ENCODE measurements around the gene EFCAB12. TPM values are rescaled to one million over a fixed set of nuclear protein-coding genes. Genes with fewer than 3 reads are reported as not detected.
"Not testable (repeated sequence)": the region's sequence is repeated elsewhere in the genome, so short reads cannot be mapped to it uniquely, and the experiment has no call there.

EFCAB12 gene
- total and polyA plus RNA-seq, 9 donors = 0.04 to 0.41 (median 0.10) TPM

DNA sequence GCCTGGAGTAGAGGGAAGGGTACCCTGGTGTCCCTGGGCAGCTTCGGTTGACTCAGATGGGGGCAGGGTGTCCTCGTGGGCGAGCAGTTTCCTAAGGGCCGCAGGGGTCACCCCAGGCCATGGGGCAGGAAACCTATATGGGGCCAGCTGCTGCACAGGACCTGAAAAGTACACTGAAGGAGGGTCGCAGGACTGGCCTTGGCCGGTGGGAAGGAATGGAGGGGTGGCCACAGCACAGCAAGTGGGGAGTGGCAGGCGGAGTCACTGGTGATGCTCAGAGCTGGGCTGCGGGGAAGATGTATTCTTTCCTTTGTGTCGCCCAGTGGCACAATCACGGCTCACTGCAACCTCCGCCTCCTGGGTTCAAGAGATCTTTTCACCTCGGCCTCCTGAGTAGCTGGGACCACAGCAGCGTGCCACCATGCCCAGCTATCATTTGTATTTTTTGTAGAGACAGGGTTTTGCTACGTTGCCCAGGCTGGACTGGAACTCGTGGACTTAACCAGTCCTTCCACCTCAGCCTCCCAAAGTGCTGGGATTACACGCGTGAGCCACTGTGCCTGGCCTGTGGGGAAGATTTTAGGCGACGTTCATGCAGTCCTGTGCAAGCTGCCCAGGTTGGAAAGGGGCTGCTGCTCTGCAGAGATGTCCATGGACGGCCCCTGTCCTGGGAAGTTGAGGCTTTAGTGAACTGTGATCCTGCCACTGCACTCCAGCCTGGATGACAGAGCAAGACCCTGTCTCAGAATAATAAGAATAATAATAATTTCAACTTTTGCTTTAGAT lies 57.2 kb downstream of the EFCAB12 start:
- Histone ChIP-seq H3K27ac (ENCODE audit: low read length) (no peak overlapping the region), H3K27me3 (ENCODE audit: control insufficient read depth, insufficient read depth, low read length) (no peaks in the 10 kb centered on the region), H3K9me3 (replicated peaks; ENCODE audit: control insufficient read depth, low read depth, low read length) (no peaks in the 10 kb centered on the region), H3K36me3 (ENCODE audit: control insufficient read depth, insufficient read depth, low read length) (no peaks in the 10 kb centered on the region), H3K4me1 (ENCODE audit: control insufficient read depth, insufficient read depth, low read length) (peaks cover 14% of the 10 kb centered on the region), H3K4me3 (ENCODE audit: low read length) (no peak overlapping the region)
- WGBS (ENCODE audit: insufficient coverage) = 60% methylated on average over 17 of the region's 20 CpGs
- DNase-seq = no peak

DNA sequence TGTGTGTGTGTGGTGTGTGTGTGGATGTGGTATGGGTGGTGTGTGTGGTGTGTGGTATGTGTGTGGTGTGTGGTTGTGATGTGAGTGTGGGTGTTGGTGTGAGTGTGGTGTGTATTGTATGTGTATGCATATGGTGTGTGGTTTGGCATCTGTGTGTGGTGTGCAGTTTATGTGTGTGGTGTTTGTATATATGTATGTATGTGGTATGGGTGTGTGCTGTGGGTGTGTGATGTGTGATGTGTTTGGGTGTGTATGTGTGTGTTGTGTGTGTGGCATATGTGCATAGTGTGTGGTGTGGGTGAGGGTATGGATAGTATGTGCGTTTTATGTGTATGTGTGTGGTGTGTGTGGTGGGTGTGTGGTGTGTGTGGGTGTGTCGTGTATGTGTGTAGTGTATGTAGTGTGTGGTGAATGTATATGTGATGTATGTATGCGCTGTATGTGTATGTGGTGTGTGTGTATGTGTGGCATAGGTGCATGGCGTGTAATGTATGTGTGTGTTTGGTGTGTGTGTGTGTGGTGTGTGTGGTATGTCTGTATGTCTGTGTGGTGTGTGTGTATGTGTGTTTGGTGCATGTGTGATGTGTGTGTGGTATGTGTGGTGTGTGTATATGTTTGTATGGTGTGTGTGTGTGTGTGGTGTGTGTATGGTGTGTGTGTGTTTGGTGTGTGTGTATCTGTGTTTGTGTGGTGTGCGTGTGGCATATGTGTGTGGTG lies 58.0 kb downstream of the EFCAB12 start:
- no peak for DNase-seq
- no peak overlapping the region for H3K4me3 ChIP-seq (ENCODE audit: low read length)
- no peaks in the 10 kb centered on the region for H3K9me3 ChIP-seq (replicated peaks; ENCODE audit: control insufficient read depth, low read depth, low read length)
- H3K27me3 ChIP-seq (ENCODE audit: control insufficient read depth, insufficient read depth, low read length) = no peaks in the 10 kb centered on the region
- WGBS (ENCODE audit: insufficient coverage) = 93% methylated on average over 4 of the region's 5 CpGs
- H3K36me3 ChIP-seq (ENCODE audit: control insufficient read depth, insufficient read depth, low read length) = no peaks in the 10 kb centered on the region
- H3K27ac ChIP-seq (ENCODE audit: low read length) = no peak overlapping the region
- H3K4me1 ChIP-seq (ENCODE audit: control insufficient read depth, insufficient read depth, low read length) = peaks cover 22% of the 10 kb centered on the region

DNA sequence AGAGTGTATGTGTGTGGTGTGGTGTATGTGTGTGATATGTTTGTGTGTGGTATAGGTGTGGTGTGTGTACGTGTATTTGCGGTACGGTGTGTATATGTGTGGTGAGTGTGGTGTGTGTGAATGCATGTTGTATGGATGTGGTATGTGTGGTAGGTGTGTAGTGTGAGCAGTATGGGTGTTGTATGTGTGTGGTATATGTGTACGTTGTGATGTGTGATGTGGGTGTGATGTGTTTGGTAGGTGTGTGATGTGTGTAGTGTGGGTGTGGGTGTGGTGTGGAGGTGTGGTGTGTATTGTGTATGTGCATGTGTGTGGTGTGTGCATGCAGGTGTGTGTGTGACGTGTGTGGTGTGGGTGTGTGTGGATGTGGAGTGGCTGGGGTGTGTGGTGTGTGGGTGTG lies 58.7 kb downstream of the EFCAB12 start:
- no peak overlapping the region for H3K27ac ChIP-seq (ENCODE audit: low read length)
- no peaks in the 10 kb centered on the region for H3K9me3 ChIP-seq (replicated peaks; ENCODE audit: control insufficient read depth, low read depth, low read length)
- H3K36me3 ChIP-seq (ENCODE audit: control insufficient read depth, insufficient read depth, low read length) = no peaks in the 10 kb centered on the region
- H3K4me3 ChIP-seq (ENCODE audit: low read length) = no peak overlapping the region
- H3K27me3 ChIP-seq (ENCODE audit: control insufficient read depth, insufficient read depth, low read length) = no peaks in the 10 kb centered on the region
- DNase-seq = no peak
- H3K4me1 ChIP-seq (ENCODE audit: control insufficient read depth, insufficient read depth, low read length) = peaks cover 22% of the 10 kb centered on the region
- 93% methylated on average over 5 of the region's 5 CpGs for WGBS (ENCODE audit: insufficient coverage)

DNA sequence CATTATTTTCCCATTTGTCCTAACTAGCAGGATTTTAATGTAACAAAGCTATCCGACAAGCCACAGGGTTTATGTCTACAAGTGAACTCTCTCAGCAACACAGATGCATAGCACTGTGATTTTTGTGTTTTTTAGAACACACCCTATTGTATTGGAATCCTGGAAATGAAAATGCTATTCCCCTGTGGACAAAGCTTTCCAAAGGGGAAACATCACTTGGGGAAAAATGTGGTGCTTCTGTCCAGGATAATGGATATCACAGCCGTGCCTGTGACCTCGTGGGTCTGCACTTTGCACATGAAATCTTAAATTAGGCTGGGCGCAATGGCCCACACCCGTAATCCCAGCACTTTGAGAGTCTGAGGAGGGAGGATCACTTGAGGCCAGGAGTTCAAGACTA lies 60.6 kb downstream of the EFCAB12 start:
- Histone ChIP-seq H3K4me3 (ENCODE audit: low read length) (no peak overlapping the region), H3K27ac (ENCODE audit: low read length) (peak overlapping the region; percentile 21), H3K9me3 (replicated peaks; ENCODE audit: control insufficient read depth, low read depth, low read length) (no peaks in the 10 kb centered on the region), H3K27me3 (ENCODE audit: control insufficient read depth, insufficient read depth, low read length) (no peaks in the 10 kb centered on the region), H3K36me3 (ENCODE audit: control insufficient read depth, insufficient read depth, low read length) (no peaks in the 10 kb centered on the region), H3K4me1 (ENCODE audit: control insufficient read depth, insufficient read depth, low read length) (peaks cover 22% of the 10 kb centered on the region)
- DNase-seq = peak; percentile 57
- 37% methylated on average over 4 of the region's 5 CpGs for WGBS (ENCODE audit: insufficient coverage)

DNA sequence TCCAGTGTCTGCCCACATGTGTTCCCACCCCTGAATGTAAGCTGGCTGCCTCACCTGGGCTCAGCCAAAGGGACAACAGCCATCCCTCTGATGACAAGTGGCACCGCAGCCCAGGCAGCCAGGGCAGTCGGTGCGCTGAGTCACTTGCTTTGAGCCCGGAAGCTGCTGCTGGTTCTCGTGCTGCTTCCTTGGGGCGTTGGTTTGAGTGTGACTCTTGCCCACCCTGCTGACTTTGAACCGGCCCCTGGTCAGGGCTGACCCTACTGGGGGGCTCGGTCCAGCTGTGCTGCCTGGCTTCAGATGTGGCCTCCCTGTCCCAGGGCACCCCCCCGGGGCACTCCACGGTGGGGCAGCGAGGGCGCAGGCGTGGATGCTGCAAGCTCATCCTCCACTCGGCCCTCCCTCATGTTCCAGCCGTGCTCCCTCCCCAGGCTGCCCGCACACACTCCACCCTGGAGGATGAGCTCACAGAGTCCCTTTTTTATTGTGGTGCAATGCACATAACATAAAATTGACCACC lies 62.1 kb downstream of the EFCAB12 start:
- Histone ChIP-seq H3K36me3 (ENCODE audit: control insufficient read depth, insufficient read depth, low read length) (no peaks in the 10 kb centered on the region), H3K4me3 (ENCODE audit: low read length) (no peak overlapping the region), H3K4me1 (ENCODE audit: control insufficient read depth, insufficient read depth, low read length) (peaks cover 22% of the 10 kb centered on the region), H3K27me3 (ENCODE audit: control insufficient read depth, insufficient read depth, low read length) (no peaks in the 10 kb centered on the region), H3K9me3 (replicated peaks; ENCODE audit: control insufficient read depth, low read depth, low read length) (no peaks in the 10 kb centered on the region), H3K27ac (ENCODE audit: low read length) (peak overlapping the region; percentile 62)
- DNase-seq = no peak
- 69% methylated on average over 15 of the region's 16 CpGs for WGBS (ENCODE audit: insufficient coverage)

DNA sequence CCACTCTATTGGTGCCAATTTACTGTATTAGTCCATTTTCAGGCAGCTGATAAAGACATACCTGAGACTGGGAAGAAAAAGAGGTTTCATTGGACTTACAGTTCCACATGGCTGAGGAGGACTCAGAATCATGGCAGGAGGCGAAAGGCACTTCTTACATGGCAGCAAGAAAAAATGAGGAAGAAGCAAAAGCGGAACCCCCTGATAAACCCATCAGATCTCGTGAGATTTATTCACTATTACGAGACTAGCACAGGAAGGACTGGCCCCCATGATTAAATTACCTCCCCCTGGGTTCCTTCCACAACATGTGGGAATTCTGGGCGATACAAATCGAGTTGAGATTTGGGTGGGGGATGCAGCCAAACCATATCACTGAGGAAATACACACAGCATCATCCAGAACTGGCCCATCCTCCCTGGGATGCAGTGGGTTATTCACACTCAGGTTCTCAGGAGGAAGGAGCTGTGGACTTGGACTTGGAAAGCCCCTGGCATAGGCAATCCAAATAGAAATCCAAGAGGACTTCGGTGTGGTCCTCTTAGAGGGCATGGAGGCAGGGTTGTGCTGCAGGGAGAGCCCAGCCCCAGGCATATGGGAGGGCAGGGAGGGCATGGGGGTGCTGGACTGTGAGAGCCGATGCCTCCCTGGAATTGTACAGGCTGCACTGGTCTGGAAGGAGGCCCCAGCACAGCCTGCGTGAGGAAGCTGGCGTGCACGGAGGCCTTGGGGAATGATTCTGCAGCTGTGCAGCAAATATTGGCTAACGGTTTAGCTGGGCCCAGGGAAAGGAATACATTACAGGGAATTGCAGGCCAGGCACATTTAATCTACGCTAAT lies 62.9 kb downstream of the EFCAB12 start:
- Histone ChIP-seq H3K9me3 (replicated peaks; ENCODE audit: control insufficient read depth, low read depth, low read length) (no peaks in the 10 kb centered on the region), H3K4me1 (ENCODE audit: control insufficient read depth, insufficient read depth, low read length) (peaks cover 22% of the 10 kb centered on the region), H3K36me3 (ENCODE audit: control insufficient read depth, insufficient read depth, low read length) (no peaks in the 10 kb centered on the region), H3K27ac (ENCODE audit: low read length) (peak overlapping the region; percentile 62), H3K4me3 (ENCODE audit: low read length) (no peak overlapping the region), H3K27me3 (ENCODE audit: control insufficient read depth, insufficient read depth, low read length) (no peaks in the 10 kb centered on the region)
- peak; percentile 94 for DNase-seq
- WGBS (ENCODE audit: insufficient coverage) = 13% methylated on average over 6 of the region's 13 CpGs

DNA sequence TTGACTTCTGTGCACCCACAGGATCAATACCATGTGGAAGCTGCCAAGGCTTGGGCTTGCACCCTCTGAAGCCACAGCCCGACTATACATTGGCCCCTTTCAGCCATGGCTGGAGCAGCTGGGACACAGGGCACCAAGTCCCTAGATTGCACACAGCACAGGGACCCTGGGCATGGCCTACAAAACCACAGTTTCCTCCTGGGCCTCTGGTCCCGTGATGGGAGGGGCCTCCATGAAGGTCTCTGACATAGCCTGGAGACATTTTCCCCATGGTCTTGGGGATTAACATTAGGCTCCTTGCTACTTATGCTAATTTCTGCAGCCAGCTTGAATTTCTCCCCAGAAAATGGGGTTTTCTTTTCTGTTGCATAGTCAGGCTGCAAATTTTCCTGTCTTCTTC lies 63.6 kb downstream of the EFCAB12 start:
- H3K27me3 ChIP-seq (ENCODE audit: control insufficient read depth, insufficient read depth, low read length); H3K9me3 ChIP-seq (replicated peaks; ENCODE audit: control insufficient read depth, low read depth, low read length); H3K4me3 ChIP-seq (ENCODE audit: low read length); H3K27ac ChIP-seq (ENCODE audit: low read length); DNase-seq; H3K36me3 ChIP-seq (ENCODE audit: control insufficient read depth, insufficient read depth, low read length): not testable (repeated sequence)
- peaks cover 22% of the 10 kb centered on the region for H3K4me1 ChIP-seq (ENCODE audit: control insufficient read depth, insufficient read depth, low read length)
- WGBS (ENCODE audit: insufficient coverage) = 60% methylated on average over 2 of the region's 2 CpGs

DNA sequence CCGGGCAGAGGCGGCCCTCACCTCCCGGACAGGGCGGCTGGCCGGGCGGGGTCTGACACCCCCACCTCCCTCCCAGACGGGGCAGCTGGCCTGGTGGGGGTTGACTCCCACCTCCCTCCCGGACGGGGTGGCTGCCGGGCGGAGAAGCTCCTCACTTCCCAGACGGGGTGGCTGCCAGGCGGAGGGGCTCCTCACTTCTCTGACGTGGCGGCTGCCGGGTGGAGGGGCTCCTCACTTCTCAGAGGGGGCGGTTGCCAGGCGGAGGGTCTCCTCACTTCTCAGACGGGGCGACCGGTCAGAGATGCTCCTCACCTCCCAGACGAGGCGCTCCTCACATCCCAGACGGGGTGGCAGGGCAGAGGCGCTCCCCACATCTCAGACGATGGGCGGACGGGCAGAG lies 65.1 kb downstream of the EFCAB12 start:
- H3K27ac ChIP-seq (ENCODE audit: low read length); DNase-seq; H3K36me3 ChIP-seq (ENCODE audit: control insufficient read depth, insufficient read depth, low read length); H3K27me3 ChIP-seq (ENCODE audit: control insufficient read depth, insufficient read depth, low read length); H3K9me3 ChIP-seq (replicated peaks; ENCODE audit: control insufficient read depth, low read depth, low read length); H3K4me3 ChIP-seq (ENCODE audit: low read length): not testable (repeated sequence)
- WGBS (ENCODE audit: insufficient coverage) = 100% methylated on average over 1 of the region's 28 CpGs
- peaks cover 20% of the 10 kb centered on the region for H3K4me1 ChIP-seq (ENCODE audit: control insufficient read depth, insufficient read depth, low read length)

DNA sequence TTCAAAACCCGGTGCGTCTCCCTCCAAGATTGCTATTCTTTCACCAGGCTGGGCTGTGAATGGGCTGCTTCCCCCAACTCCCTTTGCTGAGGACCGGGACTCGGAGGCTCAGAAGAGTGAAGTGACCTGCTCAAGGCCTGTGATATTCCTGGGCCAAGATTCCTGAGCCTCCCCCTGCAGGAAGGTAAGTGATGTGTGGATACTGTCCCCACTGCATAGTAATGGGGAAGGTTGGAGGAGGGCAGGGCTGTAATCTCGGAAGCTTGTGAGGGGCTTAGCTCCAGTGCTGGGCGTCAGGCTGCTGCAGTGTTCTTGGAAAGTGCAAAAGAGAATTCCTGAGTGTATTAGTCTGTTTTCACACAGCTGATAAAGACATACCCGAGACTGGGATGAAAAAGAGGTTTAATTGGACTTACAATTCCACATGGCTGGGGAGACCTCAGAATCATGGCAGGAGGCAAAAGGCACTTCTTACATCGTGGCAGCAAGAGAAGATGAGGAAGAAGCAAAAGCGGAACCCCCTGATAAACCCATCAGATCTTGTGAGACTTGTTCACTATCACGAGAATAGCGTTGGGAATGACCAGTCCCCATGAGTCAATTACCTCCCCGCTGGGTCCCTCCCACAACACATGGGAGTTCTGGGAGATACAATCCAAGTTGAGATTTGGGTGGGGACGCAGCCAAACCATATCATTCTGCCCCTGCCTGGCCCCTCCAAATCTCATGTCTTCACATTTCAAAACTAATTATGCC lies 67.6 kb downstream of the EFCAB12 start:
- WGBS (ENCODE audit: insufficient coverage) = 48% methylated on average over 3 of the region's 13 CpGs
- DNase-seq = no peak
- peaks cover 11% of the 10 kb centered on the region for H3K4me1 ChIP-seq (ENCODE audit: control insufficient read depth, insufficient read depth, low read length)

More for the DNA sequence above, 67.6 kb downstream of the EFCAB12 start:
- Histone ChIP-seq H3K27ac (ENCODE audit: low read length) (no peak overlapping the region), H3K4me3 (ENCODE audit: low read length) (no peak overlapping the region), H3K27me3 (ENCODE audit: control insufficient read depth, insufficient read depth, low read length) (no peaks in the 10 kb centered on the region), H3K36me3 (ENCODE audit: control insufficient read depth, insufficient read depth, low read length) (no peaks in the 10 kb centered on the region), H3K9me3 (replicated peaks; ENCODE audit: control insufficient read depth, low read depth, low read length) (no peaks in the 10 kb centered on the region)

All from muscle of leg (tissue), 11 donors.